K562 (cell line): Measurements from ENCODE around the gene EVX1. TPM values are rescaled to one million over a fixed set of nuclear protein-coding genes. Genes with fewer than 3 reads are reported as not detected.

Source experiments
- ATAC-seq: fragments of 200-7000 bp; cut with Tn5 transposase; 3 replicates; pipeline ENCODE4 v1.9.1; 2020; ENCODE audit warnings: moderate library complexity
- BruUV-seq: library from RNA; stranded (reverse); fragments of 400-500 nt; replicated peaks from 2 replicates; lab custom pipeline; 2021; lab: Mats Ljungman, UMichigan
- CTCF ChIA-PET: fragments of 300-600 bp; formaldehyde crosslinking; extraction: SDS; loops from one replicate; lab custom pipeline; 2021; ENCODE audit warnings: low intra/inter-chr PET ratio; lab: Yijun Ruan, JAX
- POLR2A ChIA-PET: fragments of 300-600, 350-650 bp; sonication (Branson Sonifier 250); formaldehyde crosslinking; extraction: SDS; loops from one replicate; lab custom pipeline; 2021; ENCODE audit warnings: antibody characterized with exemption, inconsistent platforms; lab: Yijun Ruan, JAX
- DNase-seq, 4 experiments: peaks; one replicate each; pipeline versions ENCODE4 v3.0.0 to v3.0.0-alpha.2; 2011 to 2018; ENCODE audit warnings: low spot score in 3 of 4, mixed read lengths in 3 of 4; ENCODE audit errors: extremely low read depth in 1 of 4
- FAIRE-seq: peaks from 2 replicates; lab custom pipeline; 2011; peaks lifted over from hg19 to GRCh38; lab: Jason Lieb, UNC
- H2AFZ ChIP-seq: 2 replicates; pipeline ENCODE4 v1.6.0; 2011; ENCODE audit warnings: low read depth, low read length, control low read depth, inconsistent platforms
- H3K27ac ChIP-seq: fragments of 200-600 bp; 3 replicates; pipeline ENCODE4 v1.8.0; 2011; ENCODE audit warnings: low read depth, mild to moderate bottlenecking, control low read depth, inconsistent platforms, low read length, moderate library complexity, mixed read lengths; ENCODE audit errors: extremely low read depth
- H3K27me3 ChIP-seq, 2 experiments: fragments of 300-600 bp in 1 of 2; 2 replicates in 1 of 2; 3 replicates in 1 of 2; pipeline versions ENCODE4 v1.6.0 to v1.8.0; 2011; ENCODE audit warnings: inconsistent platforms in 2 of 2, low read length in 2 of 2, mild to moderate bottlenecking in 1 of 2, mixed read lengths in 1 of 2, moderate library complexity in 1 of 2; ENCODE audit not compliant: control insufficient read depth in 2 of 2, insufficient read depth in 2 of 2
- H3K36me3 ChIP-seq: fragments of 300-600 bp; 3 replicates; pipeline ENCODE4 v1.8.0; 2011; ENCODE audit warnings: mild to moderate bottlenecking, low read length, inconsistent platforms; ENCODE audit not compliant: control insufficient read depth, insufficient read depth
- H3K4me1 ChIP-seq, 2 experiments: fragments of 200-600 bp in 1 of 2; replicated peaks in 1 of 2; 2 replicates in 1 of 2; 3 replicates in 1 of 2; pipeline versions ENCODE4 v1.5.1 to v1.8.0; 2011; ENCODE audit warnings: inconsistent platforms in 2 of 2, low read length in 2 of 2, mild to moderate bottlenecking in 1 of 2, mixed read lengths in 1 of 2, moderate library complexity in 1 of 2; ENCODE audit not compliant: control insufficient read depth in 2 of 2, insufficient read depth in 2 of 2
- H3K4me2 ChIP-seq: 2 replicates; pipeline ENCODE4 v1.6.1; 2011; ENCODE audit warnings: low read length, control low read depth, inconsistent platforms, mixed read lengths; ENCODE audit not compliant: insufficient read depth
- H3K4me3 ChIP-seq: fragments of 200-600 bp; sonication (generic), shearing (Covaris generic); 2 replicates; pipeline ENCODE4 v1.5.1; 2016; ENCODE audit warnings: control low read depth, inconsistent platforms
- H3K79me2 ChIP-seq: fragments of 200-600 bp; 3 replicates; pipeline ENCODE4 v1.8.0; 2011; ENCODE audit warnings: low read length, inconsistent platforms; ENCODE audit not compliant: control insufficient read depth, insufficient read depth
- H3K9ac ChIP-seq, 2 experiments: 2 replicates each; pipeline versions ENCODE4 v1.6.0 to v1.6.1; 2011; ENCODE audit warnings: low read depth in 2 of 2, low read length in 2 of 2, control low read depth in 1 of 2, inconsistent platforms in 1 of 2, mild to moderate bottlenecking in 1 of 2, mixed read lengths in 1 of 2; ENCODE audit not compliant: insufficient read depth in 1 of 2
- H3K9me1 ChIP-seq: one replicate; pipeline ENCODE4 v1.6.0; 2011; ENCODE audit warnings: inconsistent platforms, mild to moderate bottlenecking, low read length, moderate library complexity; ENCODE audit not compliant: control insufficient read depth, insufficient read depth
- H3K9me3 ChIP-seq: replicated peaks from 2 replicates; pipeline ENCODE4 v1.5.1; 2011; ENCODE audit warnings: low read depth, low read length, inconsistent platforms; ENCODE audit not compliant: control insufficient read depth, insufficient read depth
- H4K20me1 ChIP-seq: replicated peaks from 2 replicates; pipeline ENCODE4 v1.6.1; 2011; ENCODE audit warnings: low read length, inconsistent platforms, mixed read lengths; ENCODE audit not compliant: control insufficient read depth, insufficient read depth
- ATF3 ChIP-seq, 2 experiments: fragments of 450-650 bp in 1 of 2; sonication (generic) in 1 of 2; formaldehyde crosslinking in 1 of 2; IDR thresholded peaks in 1 of 2; conservative IDR thresholded peaks in 1 of 2; 2 replicates each; pipeline versions ENCODE4 v1.6.1 to v1.8.1; 2016 to 2023; ENCODE audit warnings: mild to moderate bottlenecking in 2 of 2, moderate library complexity in 2 of 2, inconsistent platforms in 1 of 2, missing genetic modification reagents in 1 of 2
- CHD1 ChIP-seq: fragments of 200-600 bp; sonication (generic); IDR thresholded peaks from one replicate; pipeline ENCODE4 v1.6.1; 2012; ENCODE audit warnings: mild to moderate bottlenecking, moderate library complexity, low read length, inconsistent platforms
- E2F3 ChIP-seq: fragments of 250-450 bp; sonication (Bioruptor Pico); IDR thresholded peaks from 2 replicates; pipeline ENCODE4 v1.4.0; 2020; ENCODE audit warnings: mild to moderate bottlenecking
- FOXP1 ChIP-seq: sonication (generic); formaldehyde crosslinking; IDR thresholded peaks from 2 replicates; pipeline ENCODE4 v1.8.0; 2022; ENCODE audit warnings: mild to moderate bottlenecking, missing genetic modification reagents
- HMG20B ChIP-seq: fragments of 250-450 bp; sonication (Bioruptor Pico); IDR thresholded peaks from 2 replicates; pipeline ENCODE4 v1.5.0; 2021; ENCODE audit warnings: mild to moderate bottlenecking
- MCM5 ChIP-seq: fragments of 450-650 bp; IDR thresholded peaks from 2 replicates; pipeline ENCODE4 v1.6.1; 2016; ENCODE audit warnings: low read depth
- NKRF ChIP-seq: fragments of 450-650 bp; IDR thresholded peaks from 2 replicates; pipeline ENCODE4 v1.6.1; 2016; ENCODE audit warnings: borderline replicate concordance
- POLR2G ChIP-seq: fragments of 200-400 bp; formaldehyde crosslinking; IDR thresholded peaks from 2 replicates; pipeline ENCODE4 v1.6.1; 2017; ENCODE audit warnings: low read depth, mild to moderate bottlenecking, antibody characterized with exemption, low read length, moderate library complexity
- THRA ChIP-seq: fragments of 450-650 bp; IDR thresholded peaks from 2 replicates; pipeline ENCODE4 v1.6.1; 2017; ENCODE audit warnings: mild to moderate bottlenecking, moderate library complexity
- ZNF512 ChIP-seq: IDR thresholded peaks from 2 replicates; pipeline ENCODE4 v1.6.1; 2016; ENCODE audit warnings: missing genetic modification characterization, missing compliant biosample characterization
- in situ Hi-C: fragments of 300-500 bp; cut with MboI; formaldehyde crosslinking; loops from 4 replicates; pipeline ENCODE4 v1.15.0; 2018; ENCODE audit warnings: inconsistent platforms, mixed read lengths
- intact Hi-C: fragments of 100-400 bp; cut with micrococcal nuclease; formaldehyde crosslinking; loops from 2 replicates; pipeline ENCODE4 v1.14.2; 2022
- polyA plus RNA-seq, 8 experiments: library from polyadenylated mRNA; depleted of rRNA in 4 of 8; stranded (reverse) in 5 of 8; unstranded in 3 of 8; fragments of >200 nt; fragmentation: Nextera tagmentation in 2 of 8; fragmentation: Illumina TruSeq in 1 of 8; extraction: Ambion mirVana in 2 of 8; extraction: Trizol in 1 of 8; gene quantifications; 2 replicates each; pipeline versions ENCODE4 v1.2.1 to v1.2.3, GENCODE V29; 2011 to 2014; ENCODE audit warnings: inconsistent platforms in 1 of 8, missing spikeins in 1 of 8
- total RNA-seq, 7 experiments: library from RNA; depleted of rRNA in 6 of 7; stranded (reverse); fragments of >200 nt in 6 of 7; fragmentation: Illumina TruSeq in 2 of 7; extraction: Trizol in 2 of 7; gene quantifications; 2 replicates each; pipeline versions ENCODE4 v1.2.1 to v1.2.3, GENCODE V29; 2011 to 2021; ENCODE audit warnings: low replicate concordance in 1 of 7
- TF ChIP-seq, protein P1 (sequence below): fragments of 450-650 bp; IDR thresholded peaks from 2 replicates; pipeline ENCODE4 v1.6.1; 2016
- TF ChIP-seq, protein P2 (sequence below): fragments of 450-650 bp; IDR thresholded peaks from 2 replicates; pipeline ENCODE4 v1.6.1; 2016; ENCODE audit warnings: missing biosample characterization, missing genetic modification characterization

EVX1 gene
- total and polyA plus RNA-seq, 9 of the 15 experiments (the other 6 are each of a cell fraction or from before 2014, with no cell fraction given), result not detected

- no peaks in the 10 kb centered on the region for H3K36me3 ChIP-seq
- BruUV-seq, result no TSS peak
- no peaks in the 10 kb centered on the region for H3K9me1 ChIP-seq
- H3K4me1 ChIP-seq, result peaks cover 0 to 9% of the 10 kb centered on the region in 2 experiments; a peak in 2 of 5 replicates
- no peak overlapping the region for H3K4me2 ChIP-seq
- H2AFZ ChIP-seq, result no peak overlapping the region
- H3K9me3 ChIP-seq, result no peaks in the 10 kb centered on the region
- no peaks in the 10 kb centered on the region for H3K79me2 ChIP-seq
- ChIA-PET POLR2A (no interaction called here), CTCF (interaction anchor here (0.7 kb wide), 1 partner anchor 13 kb away, joined by 3 read pairs; no protein-coding TSS in a partner anchor)
- no peak overlapping the region for H3K27ac ChIP-seq
- FAIRE-seq (no peak), DNase-seq (no peak), ATAC-seq (no peak)
- in situ Hi-C loops (no loop called here), intact Hi-C loops (no loop called here)
- H3K4me3 ChIP-seq, result no peak overlapping the region
- peaks cover 26 to 41% of the 10 kb centered on the region in 2 experiments; a peak in 4 of 5 replicates for H3K27me3 ChIP-seq
- H4K20me1 ChIP-seq, result no peaks in the 10 kb centered on the region
- H3K9ac ChIP-seq, result no peak overlapping the region
- TF ChIP-seq NKRF (no peak), POLR2G (no peak), E2F3 (CRISPR knock-in tag) (no peak), MCM5 (no peak), HMG20B (CRISPR knock-in tag) (no peak), FOXP1 (CRISPR knock-in tag) (no peak), CHD1 (no peak), ATF3 (IDR thresholded peaks at IDR 0.05) (no peak), ATF3 (CRISPR knock-in tag; conservative IDR thresholded peaks at IDR 0.05) (no peak), ZNF512 (tag) (no peak), THRA (no peak)
- TF ChIP-seq, protein P1, sequence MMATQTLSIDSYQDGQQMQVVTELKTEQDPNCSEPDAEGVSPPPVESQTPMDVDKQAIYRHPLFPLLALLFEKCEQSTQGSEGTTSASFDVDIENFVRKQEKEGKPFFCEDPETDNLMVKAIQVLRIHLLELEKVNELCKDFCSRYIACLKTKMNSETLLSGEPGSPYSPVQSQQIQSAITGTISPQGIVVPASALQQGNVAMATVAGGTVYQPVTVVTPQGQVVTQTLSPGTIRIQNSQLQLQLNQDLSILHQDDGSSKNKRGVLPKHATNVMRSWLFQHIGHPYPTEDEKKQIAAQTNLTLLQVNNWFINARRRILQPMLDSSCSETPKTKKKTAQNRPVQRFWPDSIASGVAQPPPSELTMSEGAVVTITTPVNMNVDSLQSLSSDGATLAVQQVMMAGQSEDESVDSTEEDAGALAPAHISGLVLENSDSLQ, result no peak
- TF ChIP-seq, protein P2, sequence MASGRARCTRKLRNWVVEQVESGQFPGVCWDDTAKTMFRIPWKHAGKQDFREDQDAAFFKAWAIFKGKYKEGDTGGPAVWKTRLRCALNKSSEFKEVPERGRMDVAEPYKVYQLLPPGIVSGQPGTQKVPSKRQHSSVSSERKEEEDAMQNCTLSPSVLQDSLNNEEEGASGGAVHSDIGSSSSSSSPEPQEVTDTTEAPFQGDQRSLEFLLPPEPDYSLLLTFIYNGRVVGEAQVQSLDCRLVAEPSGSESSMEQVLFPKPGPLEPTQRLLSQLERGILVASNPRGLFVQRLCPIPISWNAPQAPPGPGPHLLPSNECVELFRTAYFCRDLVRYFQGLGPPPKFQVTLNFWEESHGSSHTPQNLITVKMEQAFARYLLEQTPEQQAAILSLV (tag), result no peak
Observed at GRCh38 chr7:27223941-27224575, 18.5 kb upstream of the EVX1 start.
